Measurements from ENCODE around the gene RHBDL1. TPM values are rescaled to one million over a fixed set of nuclear protein-coding genes. Genes with fewer than 3 reads are reported as not detected.

RHBDL1 gene
- total RNA-seq, 1 experiment from 2014 or later = 12.7 TPM

DNA sequence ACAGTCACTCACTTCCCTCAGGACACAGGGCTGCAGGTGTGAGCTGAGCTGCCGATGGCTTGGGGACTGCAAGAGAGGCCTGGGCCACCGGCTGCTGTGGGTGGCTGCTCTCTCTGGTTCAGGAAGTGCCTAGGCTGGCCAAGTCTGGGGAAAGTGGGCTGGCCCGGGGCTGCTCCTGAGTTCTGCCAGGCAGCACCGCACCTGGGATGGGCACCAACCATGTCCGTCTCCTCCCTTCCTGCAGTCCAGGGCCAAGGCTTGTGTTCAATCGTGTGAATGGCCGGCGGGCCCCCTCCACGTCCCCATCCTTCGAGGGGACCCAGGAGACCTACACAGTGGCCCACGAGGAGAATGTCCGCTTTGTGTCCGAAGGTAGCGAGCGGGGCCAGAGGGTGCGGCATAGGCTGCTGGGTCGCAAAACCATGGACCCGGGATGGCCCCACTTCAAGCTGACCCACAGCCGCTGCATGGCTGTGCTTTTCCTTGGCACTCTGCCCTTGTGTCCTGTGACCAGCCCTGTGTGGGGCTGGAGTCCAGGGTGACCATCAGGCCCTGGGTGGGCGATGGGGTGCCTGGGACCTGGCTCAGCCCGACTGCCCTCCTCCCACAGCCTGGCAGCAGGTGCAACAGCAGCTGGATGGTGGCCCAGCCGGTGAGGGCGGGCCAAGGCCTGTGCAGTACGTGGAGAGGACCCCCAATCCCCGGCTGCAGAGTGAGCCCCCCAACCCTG lies 28.1 kb upstream of the RHBDL1 start:
- no peaks in the 10 kb centered on the region for H3K9me2 ChIP-seq (ENCODE audit: insufficient read depth)
- no peak overlapping the region for H2AFZ ChIP-seq (ENCODE audit: low read depth, low read length, poor library complexity, severe bottlenecking)
- ATAC-seq (no peak), DNase-seq (ENCODE audit: low read depth, low spot score) (no peak)
- peak overlapping the region; percentile 84 for H3K4me2 ChIP-seq (ENCODE audit: low read length)
- H3K4me3 ChIP-seq (replicated peaks in 1 of 2; ENCODE audit: low read depth in 1 of 2, low read length in 2 of 2) = peak overlapping the region; percentile 64 to 68
- peak overlapping the region; percentile 96 for H3K27ac ChIP-seq (ENCODE audit: low read depth, low read length)
- BruUV-seq (replicated peaks) = no TSS peak
- H3K9me3 ChIP-seq (ENCODE audit: control insufficient read depth in 1 of 2, insufficient read depth in 1 of 2, low read depth in 1 of 2, low read length in 2 of 2) = no peaks in the 10 kb centered on the region
- ChIA-PET CTCF (interaction anchor here (2.3 kb wide), 1 partner anchor 13 kb away, joined by 13 read pairs; no protein-coding TSS in a partner anchor), POLR2A (no interaction called here), RAD21 (ENCODE audit: low non-redundant PET in 1 of 2, low total read pairs in 2 of 2, uncharacterized antibody in 2 of 2, unreplicated experiment in 2 of 2) (no interaction called here)
- peak overlapping the region; percentile 82 for H3K9ac ChIP-seq (ENCODE audit: low read length)
- H3K4me1 ChIP-seq (ENCODE audit: control insufficient read depth in 1 of 2, insufficient read depth in 2 of 2, low read length in 2 of 2) = peaks cover 19 to 55% of the 10 kb centered on the region in 2 experiments
- intact Hi-C loops (cut with micrococcal nuclease) = no loop called here
- H3K27me3 ChIP-seq (ENCODE audit: insufficient read depth, low read length) = no peaks in the 10 kb centered on the region
- H4K20me1 ChIP-seq (ENCODE audit: insufficient read depth) = no peaks in the 10 kb centered on the region
- peaks cover 40% of the 10 kb centered on the region for H3K79me2 ChIP-seq (ENCODE audit: insufficient read depth, low read length)
- H3K36me3 ChIP-seq (ENCODE audit: control insufficient read depth in 1 of 2, insufficient read depth in 2 of 2, low read length in 2 of 2) = no peaks in the 10 kb centered on the region
- no peak; the same call in 1 of the 2 replicates for TF ChIP-seq POLR2AphosphoS5 (IDR thresholded peaks at IDR 0.05; ENCODE audit: low read depth, low read length)
- TF ChIP-seq POLR2A (IDR thresholded peaks at IDR 0.05; ENCODE audit: borderline replicate concordance, extremely low read depth, insufficient read depth, insufficient read length) = peak; percentile 19

DNA sequence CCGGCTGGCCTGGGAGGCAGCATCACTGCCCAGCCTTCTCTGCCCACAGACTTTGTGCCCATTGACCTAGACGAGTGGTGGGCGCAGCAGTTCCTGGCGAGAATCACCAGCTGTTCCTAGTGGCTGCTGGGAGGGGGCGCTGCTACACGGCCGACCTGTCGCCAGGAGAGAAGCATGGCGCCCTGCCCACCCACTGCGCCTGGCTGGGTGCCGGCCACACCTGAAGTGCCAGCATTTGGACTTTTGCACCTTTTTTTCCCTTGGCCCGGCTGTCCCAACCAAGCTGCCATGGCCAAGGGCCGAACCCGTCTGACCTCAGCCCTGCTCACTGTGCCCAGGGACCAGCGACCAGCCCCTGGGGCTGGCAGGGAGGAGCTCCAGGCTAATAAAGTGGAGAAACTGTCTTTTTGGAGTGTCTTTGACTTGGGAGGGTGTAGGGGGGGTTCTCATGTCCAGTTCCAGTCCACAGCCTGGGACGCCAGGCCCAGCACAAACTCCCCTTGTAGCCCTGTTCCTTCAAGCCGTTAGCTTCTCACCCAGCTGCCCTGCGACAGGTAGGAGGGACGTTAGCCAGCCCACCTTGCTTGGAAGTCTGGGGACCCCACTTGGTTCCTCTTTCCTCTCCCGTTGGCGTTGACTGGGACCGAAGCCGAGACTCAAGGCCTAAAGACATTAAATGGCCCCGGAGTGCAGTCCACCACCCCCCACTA lies 27.2 kb upstream of the RHBDL1 start:
- ATAC-seq (peak; percentile 47), DNase-seq (ENCODE audit: low read depth, low spot score) (no peak)
- no peaks in the 10 kb centered on the region for H3K36me3 ChIP-seq (ENCODE audit: control insufficient read depth in 1 of 2, insufficient read depth in 2 of 2, low read length in 2 of 2)
- intact Hi-C loops (cut with micrococcal nuclease) = no loop called here
- POLR2A ChIA-PET = no interaction called here
- H3K27ac ChIP-seq (ENCODE audit: low read depth, low read length) = peak overlapping the region; percentile 96
- CTCF ChIA-PET = interaction anchor here (0.7 to 2.3 kb wide), 3 partner anchors 12 to 55 kb away, joined by 4 to 13 read pairs (median 5); no protein-coding TSS in a partner anchor
- H3K9me3 ChIP-seq (ENCODE audit: control insufficient read depth in 1 of 2, insufficient read depth in 1 of 2, low read depth in 1 of 2, low read length in 2 of 2) = no peaks in the 10 kb centered on the region
- TF ChIP-seq YY1 (IDR thresholded peaks at IDR 0.05; ENCODE audit: extremely low read depth, insufficient replicate concordance, low read depth, low read length) = peak; percentile 70
- TF ChIP-seq, protein P1, sequence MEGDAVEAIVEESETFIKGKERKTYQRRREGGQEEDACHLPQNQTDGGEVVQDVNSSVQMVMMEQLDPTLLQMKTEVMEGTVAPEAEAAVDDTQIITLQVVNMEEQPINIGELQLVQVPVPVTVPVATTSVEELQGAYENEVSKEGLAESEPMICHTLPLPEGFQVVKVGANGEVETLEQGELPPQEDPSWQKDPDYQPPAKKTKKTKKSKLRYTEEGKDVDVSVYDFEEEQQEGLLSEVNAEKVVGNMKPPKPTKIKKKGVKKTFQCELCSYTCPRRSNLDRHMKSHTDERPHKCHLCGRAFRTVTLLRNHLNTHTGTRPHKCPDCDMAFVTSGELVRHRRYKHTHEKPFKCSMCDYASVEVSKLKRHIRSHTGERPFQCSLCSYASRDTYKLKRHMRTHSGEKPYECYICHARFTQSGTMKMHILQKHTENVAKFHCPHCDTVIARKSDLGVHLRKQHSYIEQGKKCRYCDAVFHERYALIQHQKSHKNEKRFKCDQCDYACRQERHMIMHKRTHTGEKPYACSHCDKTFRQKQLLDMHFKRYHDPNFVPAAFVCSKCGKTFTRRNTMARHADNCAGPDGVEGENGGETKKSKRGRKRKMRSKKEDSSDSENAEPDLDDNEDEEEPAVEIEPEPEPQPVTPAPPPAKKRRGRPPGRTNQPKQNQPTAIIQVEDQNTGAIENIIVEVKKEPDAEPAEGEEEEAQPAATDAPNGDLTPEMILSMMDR (IDR thresholded peaks at IDR 0.05 in 2 of 3, conservative IDR thresholded peaks at IDR 0.05 in 1 of 3; ENCODE audit: borderline replicate concordance in 1 of 3, insufficient read depth in 1 of 3, low read depth in 2 of 3, low read length in 2 of 3) = peak; percentile 40 to 59 (median 53); a peak in 4 of 6 replicates
- TF ChIP-seq EZH2 (IDR thresholded peaks at IDR 0.05) = no peak
- TF ChIP-seq RAD21 (IDR thresholded peaks at IDR 0.05; ENCODE audit: low read depth) = peak; percentile 35
- TF ChIP-seq POLR2AphosphoS5 (IDR thresholded peaks at IDR 0.05; ENCODE audit: low read depth, low read length) = peak; percentile 37; the same call in 1 of the 2 replicates
- TF ChIP-seq FOSL1 (IDR thresholded peaks at IDR 0.05; ENCODE audit: low read depth) = no peak
- H3K79me2 ChIP-seq (ENCODE audit: insufficient read depth, low read length) = peaks cover 34% of the 10 kb centered on the region
- no peaks in the 10 kb centered on the region for H3K9me2 ChIP-seq (ENCODE audit: insufficient read depth)
- RAD21 ChIA-PET (ENCODE audit: low non-redundant PET in 1 of 2, low total read pairs in 2 of 2, uncharacterized antibody in 2 of 2, unreplicated experiment in 2 of 2) = no interaction called here
- H3K27me3 ChIP-seq (ENCODE audit: insufficient read depth, low read length) = no peaks in the 10 kb centered on the region
- TSS peak; percentile 83 for BruUV-seq (replicated peaks)
- H3K4me1 ChIP-seq (ENCODE audit: control insufficient read depth in 1 of 2, insufficient read depth in 2 of 2, low read length in 2 of 2) = peaks cover 19 to 47% of the 10 kb centered on the region in 2 experiments
- H3K4me2 ChIP-seq (ENCODE audit: low read length) = peak overlapping the region; percentile 84
- H4K20me1 ChIP-seq (ENCODE audit: insufficient read depth) = no peaks in the 10 kb centered on the region
- H2AFZ ChIP-seq (ENCODE audit: low read depth, low read length, poor library complexity, severe bottlenecking) = no peak overlapping the region
- H3K4me3 ChIP-seq (replicated peaks in 1 of 2; ENCODE audit: low read depth in 1 of 2, low read length in 2 of 2) = peak overlapping the region; percentile 64 to 68
- peak overlapping the region; percentile 82 for H3K9ac ChIP-seq (ENCODE audit: low read length)

Data from HCT116 (cell line).